Hepatocyte (in vitro differentiated cells): ENCODE results near the gene GABRD.
"Not testable (repeated sequence)": the region's sequence is repeated elsewhere in the genome, so short reads cannot be mapped to it uniquely, and the experiment has no call there.

Source experiments
- EZH2 ChIP-seq: fragments of 200-600 bp; sonication (generic); IDR thresholded peaks from 2 replicates; pipeline ENCODE4 v1.6.1; 2016; ENCODE audit warnings: antibody characterized with exemption, mild to moderate bottlenecking, borderline replicate concordance
- TF ChIP-seq, protein P1 (sequence below): fragments of 200-600 bp; sonication (generic); IDR thresholded peaks from 2 replicates; pipeline ENCODE4 v1.5.1; 2016; ENCODE audit warnings: antibody characterized with exemption, mild to moderate bottlenecking; ENCODE audit not compliant: poor library complexity

DNA sequence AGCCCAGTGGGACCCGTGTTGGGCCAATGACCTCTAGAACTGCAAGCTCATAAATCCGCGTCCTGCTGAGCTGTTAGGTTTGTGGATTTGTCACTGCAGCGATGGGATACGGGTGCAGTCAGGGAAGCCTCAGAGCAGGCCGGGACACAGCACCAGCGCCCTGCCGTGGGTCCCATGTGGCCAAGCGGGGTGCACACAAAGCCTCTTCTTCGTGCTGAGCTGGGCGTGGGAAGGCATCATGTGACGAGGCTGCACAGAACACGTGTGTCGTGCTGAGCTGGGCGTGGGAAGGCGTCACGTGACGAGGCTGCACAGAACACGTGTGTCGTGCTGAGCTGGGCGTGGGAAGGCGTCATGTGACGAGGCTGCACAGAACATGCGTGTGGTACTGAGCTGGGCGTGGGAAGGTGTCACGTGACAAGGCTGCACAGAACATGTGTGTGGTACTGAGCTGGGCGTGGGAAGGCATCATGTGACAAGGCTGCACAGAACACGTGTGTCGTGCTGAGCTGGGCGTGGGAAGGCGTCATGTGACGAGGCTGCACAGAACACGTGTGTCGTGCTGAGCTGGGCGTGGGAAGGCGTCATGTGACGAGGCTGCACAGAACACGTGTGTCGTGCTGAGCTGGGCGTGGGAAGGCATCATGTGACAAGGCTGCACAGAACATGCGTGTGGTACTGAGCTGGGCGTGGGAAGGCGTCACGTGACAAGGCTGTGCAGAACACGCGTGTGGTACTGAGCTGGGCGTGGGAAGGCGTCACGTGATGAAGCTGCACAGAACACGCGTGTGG is 40.3 kb upstream of the GABRD start:
- not testable (repeated sequence) for TF ChIP-seq EZH2
- TF ChIP-seq, protein P1, sequence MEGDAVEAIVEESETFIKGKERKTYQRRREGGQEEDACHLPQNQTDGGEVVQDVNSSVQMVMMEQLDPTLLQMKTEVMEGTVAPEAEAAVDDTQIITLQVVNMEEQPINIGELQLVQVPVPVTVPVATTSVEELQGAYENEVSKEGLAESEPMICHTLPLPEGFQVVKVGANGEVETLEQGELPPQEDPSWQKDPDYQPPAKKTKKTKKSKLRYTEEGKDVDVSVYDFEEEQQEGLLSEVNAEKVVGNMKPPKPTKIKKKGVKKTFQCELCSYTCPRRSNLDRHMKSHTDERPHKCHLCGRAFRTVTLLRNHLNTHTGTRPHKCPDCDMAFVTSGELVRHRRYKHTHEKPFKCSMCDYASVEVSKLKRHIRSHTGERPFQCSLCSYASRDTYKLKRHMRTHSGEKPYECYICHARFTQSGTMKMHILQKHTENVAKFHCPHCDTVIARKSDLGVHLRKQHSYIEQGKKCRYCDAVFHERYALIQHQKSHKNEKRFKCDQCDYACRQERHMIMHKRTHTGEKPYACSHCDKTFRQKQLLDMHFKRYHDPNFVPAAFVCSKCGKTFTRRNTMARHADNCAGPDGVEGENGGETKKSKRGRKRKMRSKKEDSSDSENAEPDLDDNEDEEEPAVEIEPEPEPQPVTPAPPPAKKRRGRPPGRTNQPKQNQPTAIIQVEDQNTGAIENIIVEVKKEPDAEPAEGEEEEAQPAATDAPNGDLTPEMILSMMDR = not testable (repeated sequence)
